Prostate gland (tissue), 2 donors: Measurements from ENCODE around the gene CELF2.

Source experiments
- POLR2A ChIP-seq: fragments of 450-650 bp; IDR thresholded peaks from one replicate; pipeline ENCODE4 v1.6.1; 2016; ENCODE audit warnings: antibody characterized with exemption, mild to moderate bottlenecking
- TF ChIP-seq, protein P1 (sequence below), 4 experiments: fragments of 200-600 bp in 2 of 4; fragments of 450-650 bp in 2 of 4; sonication (generic) in 2 of 4; IDR thresholded peaks; 1 replicate in 3 of 4; 2 replicates in 1 of 4; pipeline ENCODE4 v1.5.1; 2016 to 2019; ENCODE audit warnings: antibody characterized with exemption in 4 of 4, mild to moderate bottlenecking in 2 of 4, moderate library complexity in 2 of 4

GRCh38 chr10:11288302-11288701 lies 270.6 kb downstream of the CELF2 start:
- TF ChIP-seq, protein P1, sequence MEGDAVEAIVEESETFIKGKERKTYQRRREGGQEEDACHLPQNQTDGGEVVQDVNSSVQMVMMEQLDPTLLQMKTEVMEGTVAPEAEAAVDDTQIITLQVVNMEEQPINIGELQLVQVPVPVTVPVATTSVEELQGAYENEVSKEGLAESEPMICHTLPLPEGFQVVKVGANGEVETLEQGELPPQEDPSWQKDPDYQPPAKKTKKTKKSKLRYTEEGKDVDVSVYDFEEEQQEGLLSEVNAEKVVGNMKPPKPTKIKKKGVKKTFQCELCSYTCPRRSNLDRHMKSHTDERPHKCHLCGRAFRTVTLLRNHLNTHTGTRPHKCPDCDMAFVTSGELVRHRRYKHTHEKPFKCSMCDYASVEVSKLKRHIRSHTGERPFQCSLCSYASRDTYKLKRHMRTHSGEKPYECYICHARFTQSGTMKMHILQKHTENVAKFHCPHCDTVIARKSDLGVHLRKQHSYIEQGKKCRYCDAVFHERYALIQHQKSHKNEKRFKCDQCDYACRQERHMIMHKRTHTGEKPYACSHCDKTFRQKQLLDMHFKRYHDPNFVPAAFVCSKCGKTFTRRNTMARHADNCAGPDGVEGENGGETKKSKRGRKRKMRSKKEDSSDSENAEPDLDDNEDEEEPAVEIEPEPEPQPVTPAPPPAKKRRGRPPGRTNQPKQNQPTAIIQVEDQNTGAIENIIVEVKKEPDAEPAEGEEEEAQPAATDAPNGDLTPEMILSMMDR (IDR thresholded peaks at IDR 0.05): no peak
- TF ChIP-seq POLR2A: no peak
